Neuronal stem cell (in vitro differentiated cells): ENCODE data around the gene EFNB2.

Source experiments
- DNase-seq: peaks from one replicate; pipeline ENCODE4 v3.0.0-alpha.2; 2013; ENCODE audit warnings: low spot score
- H2AFZ ChIP-seq: one replicate; pipeline ENCODE4 v1.6.1; 2013; ENCODE audit warnings: mild to moderate bottlenecking, low read length, inconsistent platforms
- H2AK5ac ChIP-seq: 2 replicates; pipeline ENCODE4 v1.6.1; 2013; ENCODE audit warnings: low read depth, mild to moderate bottlenecking, inconsistent platforms, low read length, moderate library complexity, mixed read lengths
- H2BK120ac ChIP-seq: 2 replicates; pipeline ENCODE4 v1.6.1; 2013; ENCODE audit warnings: low read depth, mild to moderate bottlenecking, inconsistent platforms, low read length, moderate library complexity, mixed read lengths
- H2BK12ac ChIP-seq: one replicate; pipeline ENCODE4 v1.6.1; 2013; ENCODE audit warnings: low read length, inconsistent platforms
- H2BK15ac ChIP-seq: 2 replicates; pipeline ENCODE4 v1.6.1; 2013; ENCODE audit warnings: mild to moderate bottlenecking, low read length, inconsistent platforms, mixed read lengths
- H2BK5ac ChIP-seq: one replicate; pipeline ENCODE4 v1.6.1; 2013; ENCODE audit warnings: inconsistent platforms, mild to moderate bottlenecking, low read length, moderate library complexity
- H3K14ac ChIP-seq: one replicate; pipeline ENCODE4 v1.6.1; 2013; ENCODE audit warnings: low read length, inconsistent platforms
- H3K18ac ChIP-seq: 2 replicates; pipeline ENCODE4 v1.6.1; 2013; ENCODE audit warnings: low read length, inconsistent platforms
- H3K23ac ChIP-seq: 2 replicates; pipeline ENCODE4 v1.6.1; 2013; ENCODE audit warnings: low read depth, mild to moderate bottlenecking, mixed read lengths, low read length, inconsistent platforms; ENCODE audit not compliant: poor library complexity
- H3K27ac ChIP-seq: replicated peaks from 3 replicates; pipeline ENCODE4 v1.5.1; 2013; ENCODE audit warnings: low read length, inconsistent platforms
- H3K27me3 ChIP-seq, 3 experiments: 2 replicates each; pipeline ENCODE4 v1.6.1; 2013; ENCODE audit warnings: low read length in 3 of 3, mild to moderate bottlenecking in 2 of 3, inconsistent platforms in 1 of 3, low read depth in 1 of 3, mixed read lengths in 1 of 3, moderate library complexity in 1 of 3; ENCODE audit not compliant: control insufficient read depth in 3 of 3, insufficient read depth in 3 of 3
- H3K36me3 ChIP-seq, 2 donors: replicated peaks in 1 of 2; 2 replicates each; pipeline ENCODE4 v1.6.1; 2013; ENCODE audit warnings: low read length in 2 of 2; ENCODE audit not compliant: control insufficient read depth in 2 of 2, insufficient read depth in 2 of 2
- H3K4ac ChIP-seq: 2 replicates; pipeline ENCODE4 v1.6.1; 2013; ENCODE audit warnings: inconsistent platforms, mild to moderate bottlenecking, low read length, moderate library complexity
- H3K4me1 ChIP-seq, 2 donors: 1 replicate in 1 of 2; 2 replicates in 1 of 2; pipeline ENCODE4 v1.6.1; 2013; ENCODE audit warnings: low read length in 2 of 2, low read depth in 1 of 2; ENCODE audit not compliant: control insufficient read depth in 2 of 2, insufficient read depth in 1 of 2
- H3K4me2 ChIP-seq: one replicate; pipeline ENCODE4 v1.6.1; 2013; ENCODE audit warnings: mild to moderate bottlenecking, low read length, inconsistent platforms; ENCODE audit not compliant: insufficient read depth, poor library complexity, severe bottlenecking
- H3K4me3 ChIP-seq, 2 donors: 2 replicates each; pipeline ENCODE4 v1.5.1; 2013; ENCODE audit warnings: low read length in 2 of 2, mild to moderate bottlenecking in 2 of 2, inconsistent platforms in 1 of 2, moderate library complexity in 1 of 2
- H3K79me1 ChIP-seq: one replicate; pipeline ENCODE4 v1.6.1; 2013; ENCODE audit warnings: low read depth, mild to moderate bottlenecking, inconsistent platforms, low read length, moderate library complexity
- H3K9ac ChIP-seq: one replicate; pipeline ENCODE4 v1.6.1; 2013; ENCODE audit warnings: mild to moderate bottlenecking, low read depth, low read length, inconsistent platforms; ENCODE audit not compliant: poor library complexity
- H3K9me3 ChIP-seq, 2 donors: replicated peaks in 1 of 2; 2 replicates each; pipeline versions ENCODE3 to v1.6.1; 2013; ENCODE audit warnings: low read length in 2 of 2, mild to moderate bottlenecking in 2 of 2, inconsistent platforms in 1 of 2, low read depth in 1 of 2, mixed read lengths in 1 of 2, moderate library complexity in 1 of 2; ENCODE audit not compliant: control insufficient read depth in 2 of 2, insufficient read depth in 1 of 2
- H4K8ac ChIP-seq: one replicate; pipeline ENCODE4 v1.6.1; 2013; ENCODE audit warnings: low read depth, mild to moderate bottlenecking, inconsistent platforms, low read length, moderate library complexity
- H4K91ac ChIP-seq: one replicate; pipeline ENCODE4 v1.6.1; 2013; ENCODE audit warnings: low read length, low read depth, mild to moderate bottlenecking, inconsistent platforms; ENCODE audit not compliant: poor library complexity
- WGBS, 2 donors: extraction: QIAGEN DNeasy Blood & Tissue Kit; methylation state at CpG; one replicate each; pipeline ENCODE4 v1.1.7; 2013; ENCODE audit warnings: missing lambda C conversion rate in 2 of 2, mixed read lengths in 1 of 2; ENCODE audit not compliant: insufficient read length in 2 of 2, insufficient replicate concordance in 1 of 2; ENCODE audit errors: extremely low coverage in 2 of 2; 5-methylcytosine and 5-hydroxymethylcytosine counted together

The EFNB2 gene

GRCh38 chr13:106528718-106529414, 6.6 kb downstream of the EFNB2 start:
- Histone ChIP-seq H2BK5ac (no peak overlapping the region), H2BK12ac (no peak overlapping the region), H4K91ac (no peak overlapping the region), H4K8ac (no peak overlapping the region), H3K79me1 (no peaks in the 10 kb centered on the region), H3K14ac (no peak overlapping the region), H3K23ac (no peak overlapping the region), H3K4me1 (peaks cover 23 to 46% of the 10 kb centered on the region in 2 donors), H3K4ac (no peak overlapping the region), H3K9ac (no peak overlapping the region), H2AK5ac (no peak overlapping the region), H3K4me3 (no peak overlapping the region), H3K9me3 (no peaks in the 10 kb centered on the region), H2BK120ac (no peak overlapping the region), H3K4me2 (no peak overlapping the region), H3K27me3 (no peaks in the 10 kb centered on the region), H3K27ac (peak overlapping the region; percentile 64), H3K18ac (no peak overlapping the region), H2AFZ (no peak overlapping the region), H2BK15ac (no peak overlapping the region), H3K36me3 (peaks cover 2 to 79% of the 10 kb centered on the region in 2 donors)
- DNase-seq: peak; percentile 48
- WGBS, 2 donors: no CpG with 5 or more reads among the region's 7 CpGs

GRCh38 chr13:106527826-106528225, 7.6 kb downstream of the EFNB2 start:
- no peak overlapping the region for H4K8ac ChIP-seq
- H3K4me1 ChIP-seq: peaks cover 27 to 48% of the 10 kb centered on the region in 2 donors
- no peak overlapping the region for H3K9ac ChIP-seq
- no peak overlapping the region for H2BK5ac ChIP-seq
- no peak overlapping the region for H3K14ac ChIP-seq
- H3K4me2 ChIP-seq: no peak overlapping the region
- H2AK5ac ChIP-seq: no peak overlapping the region
- H2BK12ac ChIP-seq: no peak overlapping the region
- no peak overlapping the region for H2BK120ac ChIP-seq
- H3K79me1 ChIP-seq: no peaks in the 10 kb centered on the region
- DNase-seq: no peak
- H3K23ac ChIP-seq: no peak overlapping the region
- no CpG with 5 or more reads among the region's 2 CpGs for WGBS, 2 donors
- peaks cover 2 to 82% of the 10 kb centered on the region in 2 donors for H3K36me3 ChIP-seq
- H3K9me3 ChIP-seq: no peaks in the 10 kb centered on the region
- no peaks in the 10 kb centered on the region for H3K27me3 ChIP-seq
- H3K4ac ChIP-seq: no peak overlapping the region
- H3K18ac ChIP-seq: no peak overlapping the region
- H3K4me3 ChIP-seq: no peak overlapping the region
- no peak overlapping the region for H2BK15ac ChIP-seq
- no peak overlapping the region for H3K27ac ChIP-seq
- H2AFZ ChIP-seq: no peak overlapping the region
- H4K91ac ChIP-seq: no peak overlapping the region

GRCh38 chr13:106527445-106527801, 8.0 kb downstream of the EFNB2 start:
- Histone ChIP-seq H3K23ac (no peak overlapping the region), H3K27ac (no peak overlapping the region), H4K8ac (no peak overlapping the region)

GRCh38 chr13:106526738-106527444, 8.6 kb downstream of the EFNB2 start:
- Histone ChIP-seq H4K91ac (no peak overlapping the region), H3K9ac (no peak overlapping the region), H2BK15ac (no peak overlapping the region), H3K23ac (no peak overlapping the region), H3K79me1 (no peaks in the 10 kb centered on the region), H3K36me3 (peaks cover 2 to 81% of the 10 kb centered on the region in 2 donors), H3K4ac (no peak overlapping the region), H2AFZ (no peak overlapping the region), H3K4me2 (no peak overlapping the region), H2AK5ac (no peak overlapping the region), H2BK120ac (no peak overlapping the region), H4K8ac (no peak overlapping the region), H3K27ac (no peak overlapping the region), H3K27me3 (no peaks in the 10 kb centered on the region), H3K14ac (no peak overlapping the region), H3K4me1 (peaks cover 27 to 55% of the 10 kb centered on the region in 2 donors), H3K4me3 (no peak overlapping the region), H3K18ac (no peak overlapping the region), H2BK5ac (no peak overlapping the region), H2BK12ac (no peak overlapping the region), H3K9me3 (no peaks in the 10 kb centered on the region)
- no CpG with 5 or more reads among the region's 8 CpGs for WGBS, 2 donors
- no peak for DNase-seq

More at GRCh38 chr13:106527445-106527801, 8.0 kb downstream of the EFNB2 start:
- no peaks in the 10 kb centered on the region for H3K9me3 ChIP-seq
- no CpG with 5 or more reads among the region's 1 CpG for WGBS, 2 donors
- no peaks in the 10 kb centered on the region for H3K27me3 ChIP-seq
- no peak overlapping the region for H2BK5ac ChIP-seq
- no peak overlapping the region for H3K9ac ChIP-seq
- DNase-seq: no peak
- peaks cover 2 to 81% of the 10 kb centered on the region in 2 donors for H3K36me3 ChIP-seq
- peaks cover 27 to 50% of the 10 kb centered on the region in 2 donors for H3K4me1 ChIP-seq
- no peak overlapping the region for H2AK5ac ChIP-seq
- H2BK12ac ChIP-seq: no peak overlapping the region
- H3K4me3 ChIP-seq: no peak overlapping the region
- H3K4me2 ChIP-seq: no peak overlapping the region
- H4K91ac ChIP-seq: no peak overlapping the region
- no peak overlapping the region for H3K18ac ChIP-seq
- no peak overlapping the region for H2AFZ ChIP-seq
- H2BK15ac ChIP-seq: no peak overlapping the region
- H3K4ac ChIP-seq: no peak overlapping the region
- no peak overlapping the region for H3K14ac ChIP-seq
- H3K79me1 ChIP-seq: no peaks in the 10 kb centered on the region
- H2BK120ac ChIP-seq: no peak overlapping the region
